SH-SY5Y (cell line): ENCODE measurements around the gene OR52I1.

Source experiments
- GATA2 ChIP-seq: IDR thresholded peaks from 2 replicates; pipeline ENCODE4 v1.6.1; 2011; ENCODE audit warnings: mild to moderate bottlenecking, low read depth, low read length
- GATA3 ChIP-seq: IDR thresholded peaks from 2 replicates; pipeline ENCODE4 v1.6.1; 2011; ENCODE audit warnings: low read depth, mild to moderate bottlenecking, low read length, moderate library complexity

GRCh38 chr11:4606231-4607015 lies 12.6 kb downstream of the OR52I1 start:
- TF ChIP-seq GATA2 (no peak), GATA3 (no peak)
